GM19397 (cell line): ENCODE results near the gene NFIA.

Experiments
- ATAC-seq: cut with Tn5 transposase; IDR thresholded peaks from one replicate; pipeline ENCODE4 v1.9.1; 2021; ENCODE audit warnings: mild to moderate bottlenecking, moderate library complexity; ENCODE audit not compliant: unreplicated experiment

NFIA gene

DNA sequence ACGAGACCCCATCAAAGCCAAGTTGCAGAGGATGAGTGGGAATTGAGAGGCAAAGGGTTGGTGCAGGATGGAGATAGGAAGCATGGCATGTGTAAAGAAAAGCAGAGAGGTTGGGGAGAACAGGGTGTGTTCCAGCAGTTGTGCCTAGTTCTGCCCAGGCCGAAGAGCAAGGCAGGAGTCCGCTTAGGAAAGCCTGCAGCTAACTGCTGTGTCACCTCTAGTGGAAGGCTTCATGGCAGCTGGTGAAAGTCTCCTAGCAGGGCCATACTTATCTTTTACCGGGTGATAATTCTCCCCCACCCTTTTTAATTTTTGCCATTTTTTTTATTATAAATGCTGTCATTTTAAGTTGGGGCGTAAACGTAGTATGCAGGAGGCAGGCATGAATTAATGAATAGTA lies 93.6 kb downstream of the NFIA start:
- no peak for ATAC-seq

DNA sequence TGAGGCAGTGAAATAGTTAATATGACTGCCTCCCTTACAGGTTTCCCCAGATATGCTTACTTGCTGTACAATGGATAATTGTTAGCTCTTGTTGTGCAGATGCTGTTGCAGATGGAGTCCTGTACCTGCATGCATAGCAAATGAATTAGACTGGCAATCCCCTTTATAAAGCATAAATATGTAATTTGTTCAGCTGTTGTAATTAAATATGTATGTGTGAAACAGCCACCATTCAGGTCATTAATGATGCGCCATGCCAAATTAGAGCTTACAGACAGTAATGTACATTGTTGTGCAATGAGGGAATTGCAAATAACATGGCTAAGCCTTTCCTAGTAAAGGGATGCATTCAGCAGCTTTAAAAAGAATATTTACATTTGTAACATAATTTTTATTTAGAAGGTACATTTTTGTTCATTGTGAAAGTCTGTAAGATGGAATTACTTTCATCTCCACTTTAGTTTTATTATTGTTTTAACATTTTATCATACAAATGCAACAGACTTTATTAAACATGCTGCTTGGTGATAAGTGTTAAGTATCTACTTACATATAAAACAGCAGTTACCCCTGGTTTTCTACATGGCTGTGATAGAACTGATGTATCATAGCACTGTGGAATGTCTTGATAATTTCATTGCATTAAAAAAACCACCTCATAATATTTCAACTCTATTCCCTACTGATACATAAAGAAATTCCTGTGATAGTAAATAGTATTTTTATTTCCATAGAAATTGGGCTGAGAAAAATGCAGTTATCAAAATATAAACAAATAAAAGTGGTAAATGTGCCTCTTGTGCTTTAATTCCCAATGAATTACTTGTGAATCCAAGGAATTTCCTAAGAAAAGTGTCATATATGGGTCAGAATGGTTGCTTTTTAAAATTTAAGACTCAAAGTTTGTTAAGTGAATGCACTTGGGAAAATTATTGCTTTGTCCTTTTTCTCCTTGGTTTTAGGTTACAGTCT lies 99.0 kb downstream of the NFIA start:
- no peak for ATAC-seq

DNA sequence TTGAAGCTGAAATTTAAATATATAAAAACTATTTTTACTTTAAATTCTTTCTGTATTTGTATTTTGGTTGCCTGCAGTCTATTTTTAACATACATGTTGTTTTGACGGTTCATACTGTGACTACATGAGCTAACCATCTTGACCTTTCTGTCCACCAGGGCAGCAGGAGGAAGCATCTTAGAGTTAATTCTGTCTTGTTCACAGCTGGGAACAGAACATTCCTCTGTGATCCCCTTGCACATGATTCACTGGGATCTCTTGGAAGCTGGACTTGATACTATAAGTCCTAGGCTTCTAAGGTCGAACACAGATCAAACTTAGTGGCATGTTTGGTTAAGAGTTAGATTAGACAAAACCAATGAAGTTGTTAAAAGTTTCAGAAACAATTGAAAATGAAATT lies 99.7 kb downstream of the NFIA start:
- ATAC-seq = no peak

DNA sequence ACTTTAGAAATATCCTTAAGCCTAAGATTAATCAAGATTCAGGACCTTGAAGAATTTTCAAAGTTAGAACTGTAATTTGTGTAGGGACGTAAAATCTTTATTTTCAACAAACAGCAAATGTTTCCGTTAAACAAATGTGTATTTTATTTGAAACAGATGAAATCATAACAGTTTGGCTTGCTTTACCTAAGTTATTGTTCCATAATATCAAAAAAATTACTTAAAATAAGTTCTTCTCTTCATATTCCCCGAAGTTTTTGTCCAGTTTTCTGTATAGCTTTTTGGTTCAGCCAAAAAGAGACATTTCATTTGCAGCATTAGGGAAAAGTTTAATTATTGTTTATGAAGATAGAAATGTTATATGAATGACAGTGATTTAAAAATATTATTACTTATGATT lies 100.1 kb downstream of the NFIA start:
- no peak for ATAC-seq

DNA sequence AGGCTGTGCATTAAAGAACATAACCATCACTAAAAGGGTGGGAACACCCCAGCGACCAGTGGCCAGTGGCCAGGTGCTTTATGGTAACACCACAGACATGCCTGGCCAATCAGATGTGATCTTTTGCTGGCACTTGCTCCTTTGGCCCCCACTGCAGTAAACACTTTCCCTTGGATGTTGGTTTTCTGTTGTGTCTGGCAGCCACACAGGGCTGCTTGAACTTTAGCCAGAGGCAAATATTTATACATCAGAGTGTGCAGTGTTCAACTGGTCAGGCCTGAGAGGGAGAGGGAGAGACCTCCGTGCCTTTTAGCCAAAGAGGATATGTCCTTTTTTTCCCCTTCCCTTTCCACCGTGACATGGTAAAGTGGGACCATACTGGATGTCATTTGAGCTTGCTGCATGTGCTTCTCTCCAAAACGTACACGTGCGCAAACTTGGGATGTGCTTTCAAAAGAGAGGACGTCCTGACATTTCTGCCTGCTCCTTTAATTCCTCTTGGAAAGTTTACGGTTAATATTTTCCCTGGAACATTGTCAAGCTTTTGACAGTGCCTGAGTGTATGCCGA lies 101.2 kb downstream of the NFIA start:
- no peak for ATAC-seq

DNA sequence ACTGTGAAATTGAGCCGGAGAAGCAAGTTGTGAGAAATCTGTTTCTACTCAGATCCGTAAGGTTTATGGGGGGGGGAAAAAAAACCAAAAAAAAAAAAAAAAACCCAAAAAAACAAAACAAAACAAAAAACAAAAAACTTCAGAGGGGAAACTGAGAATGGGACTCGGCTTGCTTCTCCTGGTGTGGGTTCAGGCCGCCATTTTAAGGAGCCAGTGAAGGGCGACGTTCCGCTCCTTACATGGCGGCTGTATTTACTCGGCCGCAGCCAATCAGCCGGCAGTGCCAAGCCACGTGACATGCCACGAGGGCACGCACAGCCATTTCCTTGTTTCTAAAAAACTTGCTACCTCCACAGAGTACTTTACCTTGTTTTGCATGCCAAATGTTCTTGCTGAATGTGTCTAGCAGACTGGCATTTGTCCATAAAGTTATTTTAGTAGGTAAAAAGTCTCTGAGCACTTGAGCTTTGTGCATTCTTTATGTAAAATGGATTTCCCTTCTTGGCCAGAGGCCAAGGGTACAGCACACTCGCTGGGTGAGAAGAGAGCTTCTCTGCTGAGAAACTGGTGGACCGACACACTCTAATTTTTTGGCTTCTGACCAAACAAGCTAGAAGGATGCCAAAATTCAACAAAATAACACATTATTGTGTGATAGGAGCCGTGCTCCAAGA lies 101.8 kb downstream of the NFIA start:
- no peak for ATAC-seq

DNA sequence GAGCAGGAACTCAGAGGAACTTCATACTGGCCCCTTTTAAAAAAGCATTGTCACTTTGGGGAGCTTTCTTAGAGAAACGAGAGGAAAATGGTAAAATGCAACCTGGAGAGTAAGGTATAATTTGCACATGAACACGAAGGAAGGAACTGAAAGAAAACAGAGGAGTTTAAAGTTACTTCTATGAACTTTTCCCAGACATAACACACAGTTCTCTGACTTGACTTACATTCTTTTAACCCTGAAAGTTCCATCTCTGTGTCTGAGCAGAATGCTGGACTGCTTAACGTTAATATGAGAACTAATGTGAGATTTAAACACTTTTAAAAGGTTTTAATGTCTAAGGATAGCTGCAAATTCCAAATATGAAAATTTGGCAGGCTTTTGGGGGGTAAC lies 102.3 kb downstream of the NFIA start:
- no peak for ATAC-seq

DNA sequence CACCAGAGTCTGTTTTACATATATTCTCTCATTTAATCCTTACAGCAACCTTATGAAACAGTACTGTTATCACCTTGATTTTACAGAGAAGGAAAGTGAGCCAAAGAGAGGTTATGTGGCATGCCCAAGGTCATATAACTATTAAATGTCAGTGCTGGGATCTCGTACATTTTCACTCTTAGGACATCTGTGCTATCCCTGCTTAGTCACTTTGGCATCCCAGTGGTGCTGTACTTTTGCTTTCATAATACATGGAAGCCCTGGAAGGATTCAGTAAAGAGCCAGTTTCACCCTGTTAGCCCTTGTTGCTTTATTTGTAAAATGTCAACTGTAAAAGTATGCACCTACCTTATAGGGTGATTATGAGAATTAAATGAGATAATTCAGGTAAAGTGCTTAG lies 104.4 kb downstream of the NFIA start:
- no peak for ATAC-seq

DNA sequence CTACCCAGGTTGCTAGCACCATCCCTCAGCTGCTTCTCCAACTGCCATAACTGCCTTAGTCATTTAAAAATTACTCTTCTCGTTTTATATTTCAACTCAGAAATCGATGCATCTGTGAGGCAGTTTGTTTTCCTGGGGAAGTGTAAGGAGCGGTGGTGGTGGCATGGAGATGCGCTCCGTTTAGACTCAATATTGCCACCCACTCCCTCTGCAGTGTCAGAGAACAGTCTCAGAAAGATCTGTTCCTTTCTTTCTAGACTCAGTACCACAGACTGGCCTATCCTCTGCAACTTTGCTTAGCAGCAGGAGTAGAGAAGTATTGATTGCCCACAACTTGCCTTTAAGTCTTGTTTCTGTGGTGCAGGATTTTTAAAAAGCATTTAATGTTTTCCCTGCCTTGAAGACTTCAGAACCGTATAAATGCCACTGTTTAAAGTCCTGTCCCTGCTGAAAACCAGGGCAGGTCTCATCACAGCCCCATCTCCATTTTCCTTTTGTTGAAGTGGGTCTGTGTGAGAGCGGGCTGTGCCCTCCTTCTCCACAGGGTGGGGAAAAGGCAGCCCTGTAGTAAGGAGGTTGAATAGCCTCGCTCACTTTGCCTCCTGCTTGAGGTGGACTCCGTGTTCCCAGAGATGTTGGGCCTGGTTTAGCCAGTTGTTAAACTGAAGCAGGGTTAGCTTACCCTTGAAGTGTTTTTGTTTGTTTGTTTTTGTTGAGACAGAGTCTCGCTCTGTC lies 105.2 kb downstream of the NFIA start:
- ATAC-seq = no peak

DNA sequence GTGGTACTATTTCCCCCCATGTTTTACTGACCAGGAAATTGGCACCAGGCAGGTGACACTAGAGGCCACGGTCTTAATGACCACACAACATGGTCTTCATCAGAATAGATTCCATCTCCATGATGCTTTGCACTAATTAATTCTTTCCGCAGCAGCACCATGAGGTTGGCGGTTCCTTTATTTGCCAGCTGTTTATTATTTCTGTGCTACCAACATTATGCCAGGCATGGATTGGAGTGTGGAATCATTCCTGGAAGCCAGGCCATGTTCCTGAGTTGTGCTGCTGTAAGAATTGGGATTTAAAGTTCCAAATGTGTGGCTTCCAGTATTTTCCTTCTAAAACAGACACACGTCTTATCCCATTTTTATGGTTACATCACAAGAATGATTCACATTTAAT lies 107.8 kb downstream of the NFIA start:
- ATAC-seq = no peak

DNA sequence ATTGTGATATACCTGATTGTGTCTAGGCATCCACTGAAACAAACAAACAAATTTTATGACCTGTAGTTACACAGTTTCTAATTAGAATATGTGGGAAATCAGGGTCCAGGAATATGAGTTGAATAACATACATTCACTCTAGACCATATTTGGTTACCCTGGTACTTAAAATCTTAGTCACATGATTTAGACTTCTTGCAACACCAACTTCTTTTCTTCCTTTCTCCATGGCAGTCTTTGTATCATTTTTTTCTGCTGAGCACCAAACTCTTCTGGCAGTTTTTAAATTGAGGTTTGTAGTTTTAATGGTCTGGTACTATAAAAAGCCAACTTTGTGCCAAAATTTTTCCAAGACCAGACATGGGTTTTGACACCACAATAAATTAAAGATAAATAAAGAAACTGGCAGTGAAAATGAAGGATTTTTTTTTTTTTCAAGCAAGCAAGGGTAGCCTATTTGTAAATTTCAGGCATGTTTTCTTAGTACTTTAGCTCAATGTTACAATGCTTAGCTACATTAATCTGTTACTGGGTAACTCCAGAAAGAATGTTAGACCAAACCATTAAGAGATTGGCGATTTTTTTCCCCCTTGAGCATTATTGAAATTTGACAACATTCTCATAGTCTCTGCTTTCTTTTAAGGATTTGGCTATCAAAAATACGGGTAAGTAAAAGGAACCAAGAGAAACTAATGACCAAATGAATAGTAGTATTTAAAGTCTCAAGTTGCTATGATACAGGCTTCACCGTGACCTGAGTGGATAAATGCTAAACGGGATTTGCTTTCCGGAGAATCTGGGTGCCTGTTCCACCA lies 108.5 kb downstream of the NFIA start:
- ATAC-seq = no peak

DNA sequence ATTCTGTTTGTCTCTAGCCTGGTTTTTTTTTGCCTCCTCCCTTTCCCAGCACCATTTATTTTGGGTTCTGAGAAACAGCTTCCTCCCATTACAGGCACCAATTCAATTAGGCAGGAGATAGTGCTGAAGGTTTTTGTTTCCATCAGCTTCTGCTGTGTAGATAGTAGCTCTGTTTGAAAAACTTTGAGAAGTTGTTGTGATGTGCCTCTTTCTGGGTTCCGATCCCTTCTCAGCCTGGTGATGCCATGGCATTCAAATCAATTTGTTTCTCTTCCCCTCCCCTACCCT lies 109.0 kb downstream of the NFIA start:
- ATAC-seq = no peak

DNA sequence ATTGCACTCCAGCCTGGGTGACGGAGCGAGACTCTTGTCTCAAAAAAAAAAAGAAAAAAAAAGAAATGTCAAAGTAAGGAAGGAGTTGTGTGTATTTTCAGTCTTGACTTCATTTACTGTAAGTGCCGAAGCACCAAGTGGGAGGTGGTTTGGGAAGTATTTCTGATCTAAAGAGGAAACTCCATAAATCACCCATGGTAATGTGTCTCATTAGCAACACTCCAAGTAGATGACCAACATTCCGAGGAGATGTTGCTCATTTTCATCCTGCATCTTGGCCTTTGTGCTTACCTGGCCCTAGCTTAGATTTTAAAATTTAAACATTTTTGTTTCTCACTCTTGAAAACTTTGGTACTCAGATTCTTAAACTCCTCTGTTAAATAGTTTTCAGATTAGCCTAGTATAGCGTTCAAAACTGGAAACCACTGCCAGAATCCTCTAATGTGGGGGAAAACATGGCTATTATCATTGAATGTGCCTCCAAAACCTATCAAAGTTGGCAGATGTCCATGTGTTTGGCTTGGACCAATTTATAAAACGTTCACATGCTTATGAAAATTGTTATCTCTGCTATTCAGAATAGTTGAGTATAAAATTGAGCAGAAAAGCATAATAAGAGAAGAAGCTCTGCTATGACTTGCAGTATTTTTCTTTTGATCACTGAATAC lies 110.4 kb downstream of the NFIA start:
- no peak for ATAC-seq

DNA sequence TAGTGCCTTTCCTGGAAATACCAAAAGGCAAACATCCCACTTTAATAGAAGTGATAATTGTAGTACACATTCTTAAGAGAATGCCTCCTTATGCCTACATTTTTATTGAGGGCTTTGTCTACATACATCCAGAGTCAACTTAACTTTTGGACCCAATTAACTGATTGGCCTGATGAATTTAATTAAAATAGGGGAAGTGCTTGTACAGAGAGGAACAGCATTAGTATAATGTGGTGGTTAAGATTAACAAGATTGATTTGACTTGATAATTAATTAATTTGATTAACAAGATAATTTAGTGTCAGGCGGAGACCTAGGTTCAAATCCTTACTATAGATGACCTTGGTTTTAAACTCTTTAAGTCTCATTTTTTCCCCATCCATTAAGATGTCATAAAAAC lies 111.4 kb downstream of the NFIA start:
- no peak for ATAC-seq

DNA sequence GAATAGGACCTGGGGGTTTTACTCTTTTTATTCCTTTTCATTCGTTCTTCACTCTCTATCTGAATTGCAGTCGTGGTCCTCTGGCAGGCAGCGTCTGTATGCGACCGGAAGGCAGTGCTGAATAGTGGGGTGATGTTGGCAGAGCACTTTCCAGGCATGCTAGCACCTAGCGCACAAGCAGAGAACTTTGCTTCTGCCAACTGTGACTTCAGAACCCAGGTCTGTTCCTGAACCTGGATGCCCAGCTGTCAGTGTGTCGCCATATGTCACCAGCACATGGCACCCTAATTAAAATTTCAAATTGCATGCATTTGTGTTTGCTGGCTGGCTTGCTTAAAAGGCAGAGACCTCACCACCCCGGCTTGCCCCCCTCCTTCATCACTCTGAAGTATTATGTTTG lies 116.2 kb downstream of the NFIA start:
- ATAC-seq = no peak

DNA sequence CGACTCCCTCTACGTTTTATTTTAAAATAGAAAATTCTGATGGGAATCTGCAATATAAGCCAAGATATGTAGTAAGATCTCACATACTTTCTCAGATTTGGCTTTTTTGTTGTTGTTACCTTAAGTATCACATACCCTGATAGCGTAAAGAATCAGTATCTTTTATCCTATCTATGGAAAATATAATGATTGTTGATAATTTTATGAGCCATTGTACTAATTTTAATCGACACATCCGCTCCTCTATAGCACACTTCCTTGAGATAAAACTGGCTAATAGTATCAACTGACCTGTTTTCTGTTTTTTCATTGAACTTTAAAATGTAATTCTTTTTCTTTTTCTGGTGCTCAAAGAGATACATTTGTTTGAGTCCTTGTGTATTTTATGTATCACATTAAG lies 118.7 kb downstream of the NFIA start:
- no peak for ATAC-seq

DNA sequence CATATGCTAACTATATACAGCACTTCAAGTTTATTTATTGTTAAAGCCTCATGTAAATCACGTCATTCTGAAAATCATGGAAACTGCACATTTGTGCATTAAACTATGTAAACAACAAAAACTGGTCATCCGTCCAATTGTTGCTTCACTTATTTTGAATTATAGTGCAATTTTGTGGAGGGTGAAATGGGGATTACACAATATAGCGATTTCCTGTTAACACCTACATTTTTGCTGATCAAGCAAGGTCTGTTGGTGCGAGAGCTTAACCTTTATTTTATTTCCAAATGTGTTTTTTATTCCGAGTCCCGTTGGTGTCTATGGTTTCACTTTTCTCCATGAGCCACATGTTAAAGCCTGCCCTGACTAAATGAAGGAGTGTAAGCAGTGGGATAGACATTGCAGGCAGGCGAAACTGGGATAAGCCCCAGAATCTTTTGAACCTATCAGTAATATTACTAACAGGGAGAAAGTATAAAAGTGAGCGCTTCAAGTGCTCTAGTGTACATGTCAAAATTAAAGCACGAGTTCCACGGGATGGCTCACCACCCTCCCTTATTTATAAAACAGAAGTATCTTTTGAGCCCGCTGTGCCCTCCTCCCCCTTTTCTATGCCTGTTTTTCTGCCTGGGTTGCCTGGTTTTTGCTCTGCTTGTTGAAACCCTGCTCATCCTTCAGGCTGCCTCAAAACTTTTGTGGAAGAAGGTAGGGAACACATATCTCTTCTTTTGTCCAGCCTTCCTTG lies 120.7 kb downstream of the NFIA start:
- ATAC-seq = no peak

DNA sequence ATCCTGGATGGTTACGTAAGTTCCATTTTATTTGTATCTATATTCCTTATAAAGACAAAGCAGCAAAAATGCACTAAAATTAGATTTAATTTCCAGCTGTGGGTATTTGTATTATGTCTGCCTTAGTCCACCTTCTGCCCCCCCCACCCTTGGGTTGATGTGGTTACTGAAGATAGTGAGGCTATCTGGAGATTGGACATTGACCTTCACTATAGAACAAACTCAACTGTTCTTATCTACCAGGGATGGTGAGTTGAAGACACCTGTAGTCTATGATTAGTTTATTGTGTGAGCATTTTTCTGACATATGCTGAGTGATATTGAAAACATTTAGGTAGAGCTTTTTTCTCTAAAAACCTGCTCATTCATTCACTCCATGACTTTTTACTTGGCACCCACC lies 122.2 kb downstream of the NFIA start:
- ATAC-seq = no peak

DNA sequence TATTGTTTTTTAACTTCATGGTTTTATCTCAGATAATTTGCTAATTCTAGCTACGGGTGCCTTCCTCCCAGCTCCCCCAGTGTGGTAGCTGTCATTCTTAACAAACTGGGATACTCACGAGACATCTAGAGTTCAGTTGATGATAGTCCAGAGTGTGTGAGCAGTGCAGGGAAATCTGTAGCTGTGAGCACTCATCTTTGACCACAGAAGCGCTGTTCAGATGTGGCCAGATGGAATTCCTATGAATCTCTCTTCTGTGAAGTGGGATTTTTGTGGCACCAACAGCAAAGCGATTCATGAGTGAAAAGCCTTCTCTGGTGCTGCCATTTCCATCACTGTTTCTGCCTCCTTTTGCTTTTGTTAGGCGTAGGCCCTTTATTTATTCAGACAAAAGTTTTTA lies 125.1 kb downstream of the NFIA start:
- ATAC-seq = no peak

DNA sequence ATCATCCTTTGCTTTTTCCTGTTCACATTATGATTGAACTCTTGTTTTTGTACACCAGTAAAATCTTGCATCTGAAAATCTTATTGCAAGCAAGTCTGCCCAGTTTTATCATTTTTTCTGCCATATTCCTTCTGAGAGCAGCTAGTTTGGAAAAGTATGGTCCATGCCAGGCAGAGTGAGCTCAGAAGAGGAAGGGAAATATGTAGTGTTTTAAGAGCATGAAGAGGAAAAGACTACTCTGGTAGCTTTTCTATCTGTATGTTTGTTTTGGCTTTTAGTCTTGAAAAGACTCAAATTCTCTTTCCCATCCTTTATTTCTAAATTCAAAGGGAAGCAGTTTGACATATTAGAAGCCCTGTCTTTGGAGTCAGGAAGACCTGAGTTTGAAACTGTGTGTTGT lies 125.8 kb downstream of the NFIA start:
- ATAC-seq = no peak
